SK-N-SH (cell line): Measurements from ENCODE around the gene COBL.

ENCODE experiments used
- CHD2 ChIP-seq: fragments of 150-350 bp; IDR thresholded peaks from 2 replicates; pipeline ENCODE4 v1.6.1; 2018; ENCODE audit warnings: low read length; ENCODE audit not compliant: partially characterized antibody
- CTCF ChIP-seq: fragments of 200-600 bp; sonication (generic); IDR thresholded peaks from 2 replicates; pipeline ENCODE4 v1.6.1; 2017; ENCODE audit warnings: antibody characterized with exemption, mild to moderate bottlenecking, moderate library complexity
- EP300 ChIP-seq, 2 experiments: IDR thresholded peaks; 2 replicates each; pipeline versions ENCODE4 v1.4.0 to v1.6.1; 2012; ENCODE audit warnings: borderline replicate concordance in 1 of 2, low read depth in 1 of 2, low read length in 1 of 2
- FOXM1 ChIP-seq: IDR thresholded peaks from 2 replicates; pipeline ENCODE4 v1.4.0; 2012; ENCODE audit warnings: low read depth, mild to moderate bottlenecking
- GABPA ChIP-seq: IDR thresholded peaks from 2 replicates; pipeline ENCODE4 v1.4.0; 2012; ENCODE audit warnings: low read depth, mild to moderate bottlenecking
- GATA2 ChIP-seq: sonication (generic); formaldehyde crosslinking; IDR thresholded peaks from 2 replicates; pipeline ENCODE4 v1.5.0; 2020; ENCODE audit warnings: mild to moderate bottlenecking, missing genetic modification reagents
- RAD21 ChIP-seq: IDR thresholded peaks from 2 replicates; pipeline ENCODE4 v1.6.1; 2012; ENCODE audit warnings: mild to moderate bottlenecking, low read length
- REST ChIP-seq: IDR thresholded peaks from 2 replicates; pipeline ENCODE4 v1.6.1; 2012; ENCODE audit warnings: mild to moderate bottlenecking, low read depth, low read length, moderate library complexity
- RFX5 ChIP-seq: IDR thresholded peaks from 2 replicates; pipeline ENCODE4 v1.6.1; 2012; ENCODE audit warnings: mild to moderate bottlenecking, improper control_type of control experiment, low read length
- TAF1 ChIP-seq: IDR thresholded peaks from 2 replicates; pipeline ENCODE4 v1.6.1; 2012; ENCODE audit warnings: low read depth, mild to moderate bottlenecking, low read length, moderate library complexity, borderline replicate concordance
- USF1 ChIP-seq: IDR thresholded peaks from 2 replicates; pipeline ENCODE4 v1.4.0; 2012; ENCODE audit warnings: low read depth, borderline replicate concordance
- YY1 ChIP-seq: IDR thresholded peaks from 2 replicates; pipeline ENCODE4 v1.4.0; 2012; ENCODE audit warnings: low read depth, mild to moderate bottlenecking

- no peak for TF ChIP-seq CTCF
- TF ChIP-seq YY1, result no peak
- TF ChIP-seq REST, result no peak
- no peak for TF ChIP-seq RAD21
- no peak for TF ChIP-seq GATA2
- TF ChIP-seq GABPA, result no peak
- TF ChIP-seq USF1, result no peak
- no peak for TF ChIP-seq RFX5
- TF ChIP-seq CHD2, result no peak
- TF ChIP-seq TAF1, result no peak
- no peak for TF ChIP-seq FOXM1
- TF ChIP-seq EP300 (IDR thresholded peaks at IDR 0.05; ENCODE audit: borderline replicate concordance in 1 of 2, low read depth in 1 of 2, low read length in 1 of 2), result no peak
Measured at GRCh38 chr7:51158742-51159445, 157.7 kb downstream of the COBL start.
